A549 (cell line): ENCODE results near the gene PSORS1C1. TPM values are rescaled to one million over a fixed set of nuclear protein-coding genes. Genes with fewer than 3 reads are reported as not detected.

Experiments used
- ATAC-seq, 2 experiments: fragments of 200-7000 bp in 1 of 2; fragments of >200 bp in 1 of 2; cut with Nextera tagmentation in 1 of 2; cut with Tn5 transposase in 1 of 2; 3 replicates each; pipeline versions ENCODE4 v1.8.0 to v1.9.1; 2018 to 2020; ENCODE audit warnings: mild to moderate bottlenecking in 1 of 2, moderate library complexity in 1 of 2
- CTCF ChIA-PET: fragments of 300-600 bp; sonication (Branson Sonifier 250); formaldehyde crosslinking; extraction: SDS; loops from one replicate; lab custom pipeline; 2021; ENCODE audit warnings: antibody characterized with exemption, inconsistent platforms; lab: Yijun Ruan, JAX
- POLR2A ChIA-PET: fragments of 350-600 bp; formaldehyde crosslinking; extraction: SDS; loops from one replicate; lab custom pipeline; 2021; ENCODE audit warnings: antibody characterized with exemption, inconsistent platforms; lab: Yijun Ruan, JAX
- DNase-seq, 2 experiments: peaks; one replicate each; pipeline versions ENCODE4 v3.0.0 to v3.0.0-alpha.2; 2011 to 2016; ENCODE audit warnings: low read depth in 1 of 2, low spot score in 1 of 2
- FAIRE-seq: peaks from 2 replicates; lab custom pipeline; 2011; peaks lifted over from hg19 to GRCh38; lab: Jason Lieb, UNC
- H3K27ac ChIP-seq, 2 experiments: fragments of >200 bp; sonication (Bioruptor Twin); formaldehyde crosslinking; 3 replicates each; pipeline ENCODE4 v1.5.1; 2016 to 2017
- H3K4me1 ChIP-seq: fragments of >200 bp; sonication (Bioruptor Twin); formaldehyde crosslinking; 3 replicates; pipeline ENCODE4 v1.6.1; 2016
- H3K4me2 ChIP-seq: fragments of >200 bp; sonication (Bioruptor Twin); formaldehyde crosslinking; 3 replicates; pipeline ENCODE4 v1.6.1; 2016
- H3K4me3 ChIP-seq: fragments of >200 bp; sonication (Bioruptor Twin); formaldehyde crosslinking; 3 replicates; pipeline ENCODE4 v1.5.1; 2016
- H3K9me3 ChIP-seq: fragments of >200 bp; sonication (Bioruptor Twin); formaldehyde crosslinking; 3 replicates; pipeline ENCODE4 v1.6.1; 2016
- BHLHE40 ChIP-seq: IDR thresholded peaks from 2 replicates; pipeline ENCODE4 v1.6.1; 2012; ENCODE audit warnings: low read depth, low read length, inconsistent platforms
- CHD4 ChIP-seq: fragments of 200-600 bp; sonication (generic); IDR thresholded peaks from 2 replicates; pipeline ENCODE4 v1.6.1; 2016; ENCODE audit warnings: antibody characterized with exemption, mild to moderate bottlenecking, borderline replicate concordance
- CTCF ChIP-seq: fragments of >200 bp; sonication (Bioruptor Twin); formaldehyde crosslinking; IDR thresholded peaks from 3 replicates; pipeline ENCODE4 v1.5.1; 2016
- EP300 ChIP-seq, 2 experiments: fragments of >200 bp; sonication (Bioruptor Twin); formaldehyde crosslinking; IDR thresholded peaks; 2 replicates in 1 of 2; 3 replicates in 1 of 2; pipeline ENCODE4 v1.6.1; 2016 to 2017
- ESRRA ChIP-seq: fragments of 150-350 bp; IDR thresholded peaks from 2 replicates; pipeline ENCODE4 v1.6.1; 2014; ENCODE audit warnings: mild to moderate bottlenecking, low read length, borderline replicate concordance
- GATA3 ChIP-seq: IDR thresholded peaks from 2 replicates; pipeline ENCODE4 v1.6.1; 2012; ENCODE audit warnings: borderline replicate concordance
- HES2 ChIP-seq: fragments of >200 bp; sonication (Bioruptor Twin); formaldehyde crosslinking; IDR thresholded peaks from 2 replicates; pipeline ENCODE4 v1.6.1; 2016
- HEYL ChIP-seq: fragments of 250-450 bp; sonication (Bioruptor Pico); IDR thresholded peaks from 2 replicates; pipeline ENCODE4 v1.8.0; 2021; ENCODE audit warnings: mild to moderate bottlenecking, moderate library complexity
- HOXB13 ChIP-seq: fragments of 250-450 bp; sonication (Bioruptor Pico); IDR thresholded peaks from 2 replicates; pipeline ENCODE4 v1.5.0; 2020; ENCODE audit warnings: low read depth, mild to moderate bottlenecking, moderate library complexity
- HOXB5 ChIP-seq: fragments of 250-450 bp; sonication (Bioruptor Pico); IDR thresholded peaks from 2 replicates; pipeline ENCODE4 v1.5.0; 2020; ENCODE audit warnings: mild to moderate bottlenecking, moderate library complexity
- KDM1A ChIP-seq: fragments of 200-600 bp; sonication (generic); IDR thresholded peaks from 2 replicates; pipeline ENCODE4 v1.6.1; 2016; ENCODE audit warnings: low read depth, mild to moderate bottlenecking
- KDM5A ChIP-seq: fragments of 200-600 bp; sonication (generic); IDR thresholded peaks from 2 replicates; pipeline ENCODE4 v1.6.1; 2016; ENCODE audit warnings: antibody characterized with exemption, mild to moderate bottlenecking
- MAFK ChIP-seq: fragments of 450-650 bp; IDR thresholded peaks from 2 replicates; pipeline ENCODE4 v1.6.1; 2014; ENCODE audit not compliant: partially characterized antibody
- NFE2L2 ChIP-seq: fragments of 150-350 bp; conservative IDR thresholded peaks from 2 replicates; pipeline ENCODE4 v1.6.1; 2014; ENCODE audit warnings: low read length
- NPAS2 ChIP-seq: fragments of 250-450 bp; sonication (Bioruptor Pico); IDR thresholded peaks from 2 replicates; pipeline ENCODE4 v1.8.0; 2022; ENCODE audit warnings: mild to moderate bottlenecking, moderate library complexity, borderline replicate concordance
- RAD21 ChIP-seq, 2 experiments: fragments of >200 bp in 1 of 2; sonication (Bioruptor Twin) in 1 of 2; formaldehyde crosslinking in 1 of 2; IDR thresholded peaks in 1 of 2; conservative IDR thresholded peaks in 1 of 2; 2 replicates in 1 of 2; 3 replicates in 1 of 2; pipeline ENCODE4 v1.6.1; 2012 to 2018; ENCODE audit warnings: inconsistent platforms in 1 of 2
- RNF2 ChIP-seq: fragments of 200-600 bp; sonication (generic); IDR thresholded peaks from 2 replicates; pipeline ENCODE4 v1.6.1; 2016; ENCODE audit warnings: low read depth, mild to moderate bottlenecking, antibody characterized with exemption, moderate library complexity, borderline replicate concordance
- SREBF2 ChIP-seq: fragments of 450-650 bp; IDR thresholded peaks from 2 replicates; pipeline ENCODE4 v1.6.1; 2014; ENCODE audit warnings: mild to moderate bottlenecking, moderate library complexity
- TP53 ChIP-seq: fragments of 250-450 bp; sonication (Bioruptor Pico); IDR thresholded peaks from 2 replicates; pipeline ENCODE4 v1.5.0; 2021; ENCODE audit warnings: mild to moderate bottlenecking, moderate library complexity
- USF2 ChIP-seq: fragments of 450-650 bp; IDR thresholded peaks from 2 replicates; pipeline ENCODE4 v1.6.1; 2014; ENCODE audit warnings: antibody characterized with exemption
- ZNF302 ChIP-seq: fragments of 250-450 bp; sonication (Bioruptor Pico); IDR thresholded peaks from 2 replicates; pipeline ENCODE4 v1.9.0; 2021; ENCODE audit warnings: inconsistent platforms, mild to moderate bottlenecking, moderate library complexity
- ZSCAN20 ChIP-seq: fragments of 250-450 bp; sonication (Bioruptor Pico); IDR thresholded peaks from 2 replicates; pipeline ENCODE4 v1.8.0; 2022; ENCODE audit warnings: mild to moderate bottlenecking, moderate library complexity
- WGBS: methylation state at CpG from one replicate; pipeline ENCODE4 v1.1.6; 2017; ENCODE audit errors: missing lambda C conversion rate; 5-methylcytosine and 5-hydroxymethylcytosine counted together
- polyA plus RNA-seq, 4 experiments: library from polyadenylated mRNA; depleted of rRNA in 3 of 4; stranded (reverse); fragments of >200 nt; fragmentation: RNase III in 1 of 4; extraction: RNeasy Plus Mini Kit Qiagen cat#74134 plus additional on column Dnase treatment in 1 of 4; gene quantifications; 2 replicates in 3 of 4; 3 replicates in 1 of 4; pipeline ENCODE4 v1.2.3, GENCODE V29; 2011 to 2017
- TF ChIP-seq, protein P1 (sequence below): IDR thresholded peaks from 2 replicates; pipeline ENCODE4 v1.6.1; 2012
- TF ChIP-seq, protein P2 (sequence below): fragments of >200 bp; sonication (Bioruptor Twin); formaldehyde crosslinking; IDR thresholded peaks from 3 replicates; pipeline ENCODE4 v1.6.1; 2016
- TF ChIP-seq, protein P3 (sequence below): fragments of 250-450 bp; sonication (Bioruptor Pico); IDR thresholded peaks from 2 replicates; pipeline ENCODE4 v1.5.0; 2021; ENCODE audit warnings: mild to moderate bottlenecking, moderate library complexity, borderline replicate concordance

PSORS1C1 gene
- polyA plus RNA-seq, 2 of the 4 experiments (the other 2 are of a cell fraction): 2.3 to 4.3 TPM

- Histone ChIP-seq H3K4me2 (no peak overlapping the region), H3K27ac (no peak overlapping the region), H3K9me3 (no peaks in the 10 kb centered on the region), H3K4me3 (no peak overlapping the region), H3K4me1 (no peaks in the 10 kb centered on the region)
- ATAC-seq (no peak), DNase-seq (no peak), FAIRE-seq (no peak)
- TF ChIP-seq BHLHE40: no peak
- no peak for TF ChIP-seq RNF2
- TF ChIP-seq HEYL (CRISPR knock-in tag): no peak
- no peak for TF ChIP-seq EP300 (IDR thresholded peaks at IDR 0.05)
- no peak for TF ChIP-seq USF2
- TF ChIP-seq ESRRA: no peak
- TF ChIP-seq TP53 (CRISPR knock-in tag): no peak
- no peak for TF ChIP-seq ZNF302 (CRISPR knock-in tag)
- TF ChIP-seq GATA3: no peak
- TF ChIP-seq HES2: no peak
- TF ChIP-seq HOXB13 (CRISPR knock-in tag): no peak
- TF ChIP-seq RAD21 (conservative IDR thresholded peaks at IDR 0.05 in 1 of 2, IDR thresholded peaks at IDR 0.05 in 1 of 2): no peak
- 93% methylated on average over 6 of the region's 6 CpGs for WGBS
- POLR2A ChIA-PET: no interaction called here
- CTCF ChIA-PET: interaction anchor here (0.9 to 2.6 kb wide), 3 partner anchors 12 to 43 kb away, joined by 5 to 8 read pairs (median 8); partner anchors contain the start of gene PSORS1C2
Measured at GRCh38 chr6:31149827-31150447, 35.3 kb downstream of the PSORS1C1 start.

DNA sequence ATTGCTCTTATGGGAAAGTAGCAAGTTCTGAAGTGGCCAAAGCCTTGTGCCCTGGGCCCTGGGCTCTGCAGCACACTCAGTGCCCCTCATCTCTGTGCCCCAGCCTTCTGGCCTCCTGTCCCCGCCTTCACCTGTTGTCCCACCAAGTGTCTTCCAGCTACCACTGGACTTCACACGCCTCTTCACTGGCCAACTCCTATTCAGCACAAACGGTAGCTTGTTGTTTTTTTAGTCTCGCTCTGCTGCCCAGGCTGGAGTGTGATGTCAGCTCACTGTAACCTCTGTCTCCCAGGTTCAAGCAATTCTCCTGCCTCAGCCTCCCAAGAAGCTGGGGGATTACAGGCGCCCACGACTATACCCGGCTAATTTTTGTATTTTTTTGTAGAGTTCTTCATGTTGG is 38.2 kb downstream of the PSORS1C1 start:
- ATAC-seq: no peak
- Histone ChIP-seq H3K9me3 (no peaks in the 10 kb centered on the region), H3K4me1 (peaks cover 8% of the 10 kb centered on the region; the same call in 2 of the 3 replicates), H3K4me3 (no peak overlapping the region), H3K27ac (no peak overlapping the region), H3K4me2 (no peak overlapping the region)
- WGBS: 88% methylated on average over 7 of the region's 7 CpGs
- FAIRE-seq: no peak
- CTCF ChIA-PET: interaction anchor here (2.3 kb wide), 1 partner anchor 10 kb away, joined by 5 read pairs; no protein-coding TSS in a partner anchor
- no peak for DNase-seq
- POLR2A ChIA-PET: no interaction called here
- no peak for TF ChIP-seq KDM1A
- no peak for TF ChIP-seq HOXB5 (CRISPR knock-in tag)
- TF ChIP-seq RAD21 (conservative IDR thresholded peaks at IDR 0.05 in 1 of 2, IDR thresholded peaks at IDR 0.05 in 1 of 2): no peak
- no peak for TF ChIP-seq NFE2L2
- TF ChIP-seq, protein P1, sequence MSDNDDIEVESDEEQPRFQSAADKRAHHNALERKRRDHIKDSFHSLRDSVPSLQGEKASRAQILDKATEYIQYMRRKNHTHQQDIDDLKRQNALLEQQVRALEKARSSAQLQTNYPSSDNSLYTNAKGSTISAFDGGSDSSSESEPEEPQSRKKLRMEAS: no peak
- no peak for TF ChIP-seq NPAS2 (CRISPR knock-in tag)
- TF ChIP-seq CTCF: no peak
- TF ChIP-seq MAFK: no peak
- TF ChIP-seq SREBF2: no peak
- TF ChIP-seq ZSCAN20 (CRISPR knock-in tag): no peak
- TF ChIP-seq, protein P2, sequence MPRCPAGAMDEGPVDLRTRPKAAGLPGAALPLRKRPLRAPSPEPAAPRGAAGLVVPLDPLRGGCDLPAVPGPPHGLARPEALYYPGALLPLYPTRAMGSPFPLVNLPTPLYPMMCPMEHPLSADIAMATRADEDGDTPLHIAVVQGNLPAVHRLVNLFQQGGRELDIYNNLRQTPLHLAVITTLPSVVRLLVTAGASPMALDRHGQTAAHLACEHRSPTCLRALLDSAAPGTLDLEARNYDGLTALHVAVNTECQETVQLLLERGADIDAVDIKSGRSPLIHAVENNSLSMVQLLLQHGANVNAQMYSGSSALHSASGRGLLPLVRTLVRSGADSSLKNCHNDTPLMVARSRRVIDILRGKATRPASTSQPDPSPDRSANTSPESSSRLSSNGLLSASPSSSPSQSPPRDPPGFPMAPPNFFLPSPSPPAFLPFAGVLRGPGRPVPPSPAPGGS: no peak
- TF ChIP-seq, protein P3, sequence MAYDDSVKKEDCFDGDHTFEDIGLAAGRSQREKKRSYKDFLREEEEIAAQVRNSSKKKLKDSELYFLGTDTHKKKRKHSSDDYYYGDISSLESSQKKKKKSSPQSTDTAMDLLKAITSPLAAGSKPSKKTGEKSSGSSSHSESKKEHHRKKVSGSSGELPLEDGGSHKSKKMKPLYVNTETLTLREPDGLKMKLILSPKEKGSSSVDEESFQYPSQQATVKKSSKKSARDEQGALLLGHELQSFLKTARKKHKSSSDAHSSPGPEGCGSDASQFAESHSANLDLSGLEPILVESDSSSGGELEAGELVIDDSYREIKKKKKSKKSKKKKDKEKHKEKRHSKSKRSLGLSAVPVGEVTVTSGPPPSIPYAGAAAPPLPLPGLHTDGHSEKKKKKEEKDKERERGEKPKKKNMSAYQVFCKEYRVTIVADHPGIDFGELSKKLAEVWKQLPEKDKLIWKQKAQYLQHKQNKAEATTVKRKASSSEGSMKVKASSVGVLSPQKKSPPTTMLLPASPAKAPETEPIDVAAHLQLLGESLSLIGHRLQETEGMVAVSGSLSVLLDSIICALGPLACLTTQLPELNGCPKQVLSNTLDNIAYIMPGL (CRISPR knock-in tag): no peak
- no peak for TF ChIP-seq KDM5A
- TF ChIP-seq CHD4: no peak
